ENCODE data around the gene RPS10. TPM values are rescaled to one million over a fixed set of nuclear protein-coding genes. Genes with fewer than 3 reads are reported as not detected.

RPS10 gene
- total and polyA plus RNA-seq, 7 donors, result 2,556 to 7,534 (median 3,796) TPM

- WGBS, 2 donors, result 93% methylated on average over 5 of the region's 5 CpGs
- peaks cover 25 to 66% (median 55%) of the 10 kb centered on the region in 4 donors for H3K36me3 ChIP-seq
These were observed 2.6 kb downstream of the RPS10 start for GRCh38 chr6:34423254-34423653.

GRCh38 chr6:34418367-34418766 lies 7.5 kb downstream of the RPS10 start:
- Histone ChIP-seq H3K4me3 (no peak overlapping the region), H3K27me3 (no peaks in the 10 kb centered on the region), H3K9me3 (no peaks in the 10 kb centered on the region), H3K27ac (no peak overlapping the region), H3K4me1 (peaks cover 0 to 11% (median 5%) of the 10 kb centered on the region in 4 donors), H3K36me3 (peaks cover 25 to 76% (median 55%) of the 10 kb centered on the region in 4 donors)
- no peak for DNase-seq
- intact Hi-C loops (cut with DNase I), result no loop called here
- WGBS, 2 donors, result 72 to 84% methylated on average over 5 of the region's 5 CpGs
- TF ChIP-seq POLR2AphosphoS5 (IDR thresholded peaks at IDR 0.05) (no peak), POLR2A (IDR thresholded peaks at IDR 0.05) (no peak), EP300 (IDR thresholded peaks at IDR 0.05) (no peak), CTCF (IDR thresholded peaks at IDR 0.05) (no peak)

More at GRCh38 chr6:34423254-34423653, 2.6 kb downstream of the RPS10 start:
- TF ChIP-seq POLR2AphosphoS5 (IDR thresholded peaks at IDR 0.05), result no peak
- no peak for TF ChIP-seq CTCF (IDR thresholded peaks at IDR 0.05)
- no peak for TF ChIP-seq POLR2A (IDR thresholded peaks at IDR 0.05)
- no peak for TF ChIP-seq EP300 (IDR thresholded peaks at IDR 0.05)
- Histone ChIP-seq H3K4me1 (peaks cover 0 to 16% (median 11%) of the 10 kb centered on the region in 4 donors), H3K27ac (no peak overlapping the region), H3K9me3 (no peaks in the 10 kb centered on the region), H3K4me3 (no peak overlapping the region), H3K27me3 (no peaks in the 10 kb centered on the region)
- no peak for DNase-seq
- intact Hi-C loops (cut with DNase I), result no loop called here

- Histone ChIP-seq H3K27ac (no peak overlapping the region), H3K4me3 (no peak overlapping the region), H3K27me3 (no peaks in the 10 kb centered on the region), H3K36me3 (peaks cover 12 to 61% (median 41%) of the 10 kb centered on the region in 4 donors), H3K9me3 (no peaks in the 10 kb centered on the region), H3K4me1 (peaks cover 0 to 11% (median 5%) of the 10 kb centered on the region in 4 donors)
- DNase-seq, result no peak
- TF ChIP-seq CTCF (IDR thresholded peaks at IDR 0.05) (no peak), EP300 (IDR thresholded peaks at IDR 0.05) (no peak)
- intact Hi-C loops (cut with DNase I), result no loop called here
- 63 to 76% methylated on average over 7 of the region's 7 CpGs for whole genome bisulfite sequencing, 2 donors
These were observed 8.9 kb downstream of the RPS10 start for GRCh38 chr6:34416877-34417371.

- H3K27me3 ChIP-seq, result no peaks in the 10 kb centered on the region
- TF ChIP-seq EP300 (IDR thresholded peaks at IDR 0.05) (no peak), CTCF (IDR thresholded peaks at IDR 0.05) (peak; percentile 35 to 78 (median 54)), POLR2AphosphoS5 (IDR thresholded peaks at IDR 0.05) (peak in 3 of 4 donors; percentile 20 to 46 (median 37)), POLR2A (IDR thresholded peaks at IDR 0.05) (no peak)
- H3K9me3 ChIP-seq, result no peaks in the 10 kb centered on the region
- 19 to 57% methylated on average over 11 of the region's 11 CpGs for WGBS, 2 donors
- peaks cover 7 to 44% (median 27%) of the 10 kb centered on the region in 4 donors for H3K36me3 ChIP-seq
- peak; percentile 78 for DNase-seq
- H3K27ac ChIP-seq, result peak overlapping the region; percentile 60 to 73 (median 66)
- H3K4me3 ChIP-seq, result no peak overlapping the region
- H3K4me1 ChIP-seq, result peaks cover 0 to 11% (median 5%) of the 10 kb centered on the region in 4 donors
- intact Hi-C loops (cut with DNase I), result loop anchor here (1.0 kb wide), 2 partner anchors 166 to 219 kb away; partner anchors contain the start of gene SMIM29
These were observed 10.6 kb downstream of the RPS10 start for GRCh38 chr6:34414999-34415858.
